BLaER1 treated with 17β-estradiol and CSF1 and Interleukin-3, amounts not matched to agents 10 nM and 100 nM (cell line): Measurements from ENCODE around the gene GGA3.

Experiments
- H3K27ac ChIP-seq, 11 experiments: shearing (Covaris generic); formaldehyde crosslinking; 2 replicates each; pipeline ENCODE4 v1.8.1; 2022
- H3K27me3 ChIP-seq, 11 experiments: shearing (Covaris generic); formaldehyde crosslinking; 2 replicates each; pipeline ENCODE4 v1.8.1; 2022
- H3K36me3 ChIP-seq, 11 experiments: shearing (Covaris generic); formaldehyde crosslinking; 2 replicates each; pipeline ENCODE4 v1.8.1; 2022
- H3K4me1 ChIP-seq, 10 experiments: shearing (Covaris generic); formaldehyde crosslinking; 2 replicates each; pipeline ENCODE4 v1.8.1; 2022
- H3K4me2 ChIP-seq, 11 experiments: shearing (Covaris generic); formaldehyde crosslinking; 2 replicates each; pipeline ENCODE4 v1.8.1; 2022
- H3K4me3 ChIP-seq, 10 experiments: shearing (Covaris generic); formaldehyde crosslinking; 2 replicates each; pipeline ENCODE4 v1.8.1; 2022
- H3K9ac ChIP-seq, 11 experiments: shearing (Covaris generic); formaldehyde crosslinking; 2 replicates each; pipeline ENCODE4 v1.8.1; 2022
- H3K9me3 ChIP-seq, 11 experiments: shearing (Covaris generic); formaldehyde crosslinking; replicated peaks in 1 of 11; 2 replicates each; pipeline ENCODE4 v1.8.1; 2022
- H4K20me1 ChIP-seq, 11 experiments: shearing (Covaris generic); formaldehyde crosslinking; 2 replicates each; pipeline ENCODE4 v1.8.1; 2022
- Cebpa-rat ChIP-seq, 11 experiments: shearing (Covaris generic); IDR thresholded peaks; 2 replicates each; pipeline ENCODE4 v1.8.1; 2022

GGA3 gene

GRCh38 chr17:75270218-75270965 is 9.0 kb upstream of the GGA3 start:
- Histone ChIP-seq H3K9ac (peak overlapping the region; percentile 87 to 98 (median 95)), H3K4me3 (peak overlapping the region; percentile 79 to 98 (median 89)), H3K4me1 (peaks cover 35 to 78% (median 62%) of the 10 kb centered on the region in 10 experiments), H3K27ac (peak overlapping the region; percentile 83 to 98 (median 93)), H3K36me3 (peaks cover 44 to 58% (median 53%) of the 10 kb centered on the region in 11 experiments), H3K27me3 (no peaks in the 10 kb centered on the region), H3K9me3 (no peaks in the 10 kb centered on the region), H4K20me1 (peaks cover 12 to 51% (median 29%) of the 10 kb centered on the region in 11 experiments; a peak in 19 of 22 replicates), H3K4me2 (peak overlapping the region; percentile 93 to 100 (median 99))
- TF ChIP-seq Cebpa-rat (IDR thresholded peaks at IDR 0.05): peak in 6 of 11 experiments; percentile 27 to 77 (median 54); a peak in 5 of 22 replicates

DNA sequence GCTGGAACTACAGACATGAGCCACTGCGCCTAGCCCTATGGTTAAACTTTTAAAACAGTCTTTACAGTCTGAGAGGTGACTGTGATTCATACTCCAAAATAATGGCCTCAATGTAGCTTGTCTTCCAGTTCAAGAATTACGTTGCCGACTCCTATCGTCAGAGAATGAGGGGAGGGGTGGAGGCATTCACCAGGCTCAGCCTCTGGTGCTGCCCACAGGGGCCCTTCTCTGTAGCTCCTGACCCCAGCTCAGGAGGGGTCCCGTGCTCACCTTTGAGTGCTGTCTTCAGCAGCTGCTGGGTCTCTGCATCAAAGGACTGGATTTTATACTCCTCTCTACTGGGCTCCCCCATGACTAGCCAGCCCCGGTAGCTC is 8.4 kb upstream of the GGA3 start:
- Histone ChIP-seq H4K20me1 (peaks cover 12 to 51% (median 30%) of the 10 kb centered on the region in 11 experiments; a peak in 19 of 22 replicates), H3K9me3 (no peaks in the 10 kb centered on the region), H3K9ac (peak overlapping the region; percentile 87 to 98 (median 95)), H3K4me2 (peak overlapping the region; percentile 93 to 100 (median 99)), H3K27ac (peak overlapping the region; percentile 83 to 98 (median 93)), H3K36me3 (peaks cover 44 to 58% (median 53%) of the 10 kb centered on the region in 11 experiments), H3K4me1 (peaks cover 35 to 81% (median 62%) of the 10 kb centered on the region in 10 experiments), H3K4me3 (peak overlapping the region; percentile 79 to 98 (median 89)), H3K27me3 (no peaks in the 10 kb centered on the region)
- no peak for TF ChIP-seq Cebpa-rat (IDR thresholded peaks at IDR 0.05)

- Histone ChIP-seq H3K4me3 (peak overlapping the region in 1 of 10 experiments; percentile 0; a peak in 1 of 20 replicates), H3K36me3 (peaks cover 37 to 58% (median 51%) of the 10 kb centered on the region in 11 experiments), H3K27ac (peak overlapping the region in 4 of 11 experiments; percentile 1 to 44 (median 12); a peak in 3 of 22 replicates), H3K27me3 (no peaks in the 10 kb centered on the region), H3K9ac (peak overlapping the region in 4 of 11 experiments; percentile 3 to 47 (median 14); a peak in 3 of 22 replicates), H3K4me2 (peak overlapping the region in 5 of 11 experiments; percentile 95 to 100 (median 99); a peak in 11 of 22 replicates), H3K9me3 (no peaks in the 10 kb centered on the region), H3K4me1 (peaks cover 38 to 79% (median 64%) of the 10 kb centered on the region in 10 experiments), H4K20me1 (peaks cover 6 to 32% (median 13%) of the 10 kb centered on the region in 11 experiments; a peak in 19 of 22 replicates)
- TF ChIP-seq Cebpa-rat (IDR thresholded peaks at IDR 0.05): no peak
Measured at GRCh38 chr17:75267411-75268232, 6.2 kb upstream of the GGA3 start.

DNA sequence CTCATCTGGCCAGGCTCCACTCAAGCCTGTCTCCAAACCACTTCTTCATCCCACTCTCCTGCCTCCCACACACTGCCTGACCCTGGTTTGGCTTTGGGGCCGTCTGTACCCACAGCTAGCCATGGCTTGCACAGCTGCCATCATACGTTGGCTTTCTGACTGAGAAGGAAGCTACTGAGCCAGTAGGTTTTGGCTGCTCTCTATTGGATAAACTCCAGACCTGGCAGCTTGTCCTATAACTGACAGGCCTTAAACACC is 5.7 kb upstream of the GGA3 start:
- no peaks in the 10 kb centered on the region for H3K27me3 ChIP-seq
- peaks cover 36 to 79% (median 62%) of the 10 kb centered on the region in 10 experiments for H3K4me1 ChIP-seq
- no peaks in the 10 kb centered on the region for H3K9me3 ChIP-seq
- H3K27ac ChIP-seq: peak overlapping the region in 3 of 11 experiments; percentile 1 to 22 (median 8); a peak in 2 of 22 replicates
- no peak for TF ChIP-seq Cebpa-rat (IDR thresholded peaks at IDR 0.05)
- no peak overlapping the region; a peak in 1 of 20 replicates for H3K4me3 ChIP-seq
- peaks cover 33 to 53% (median 48%) of the 10 kb centered on the region in 11 experiments for H3K36me3 ChIP-seq
- H4K20me1 ChIP-seq: peaks cover under 1 to 26% (median 7%) of the 10 kb centered on the region in 11 experiments; a peak in 17 of 22 replicates
- H3K9ac ChIP-seq: peak overlapping the region in 3 of 11 experiments; percentile 3 to 16 (median 11); a peak in 3 of 22 replicates
- H3K4me2 ChIP-seq: peak overlapping the region in 5 of 11 experiments; percentile 95 to 100 (median 99); a peak in 10 of 22 replicates

DNA sequence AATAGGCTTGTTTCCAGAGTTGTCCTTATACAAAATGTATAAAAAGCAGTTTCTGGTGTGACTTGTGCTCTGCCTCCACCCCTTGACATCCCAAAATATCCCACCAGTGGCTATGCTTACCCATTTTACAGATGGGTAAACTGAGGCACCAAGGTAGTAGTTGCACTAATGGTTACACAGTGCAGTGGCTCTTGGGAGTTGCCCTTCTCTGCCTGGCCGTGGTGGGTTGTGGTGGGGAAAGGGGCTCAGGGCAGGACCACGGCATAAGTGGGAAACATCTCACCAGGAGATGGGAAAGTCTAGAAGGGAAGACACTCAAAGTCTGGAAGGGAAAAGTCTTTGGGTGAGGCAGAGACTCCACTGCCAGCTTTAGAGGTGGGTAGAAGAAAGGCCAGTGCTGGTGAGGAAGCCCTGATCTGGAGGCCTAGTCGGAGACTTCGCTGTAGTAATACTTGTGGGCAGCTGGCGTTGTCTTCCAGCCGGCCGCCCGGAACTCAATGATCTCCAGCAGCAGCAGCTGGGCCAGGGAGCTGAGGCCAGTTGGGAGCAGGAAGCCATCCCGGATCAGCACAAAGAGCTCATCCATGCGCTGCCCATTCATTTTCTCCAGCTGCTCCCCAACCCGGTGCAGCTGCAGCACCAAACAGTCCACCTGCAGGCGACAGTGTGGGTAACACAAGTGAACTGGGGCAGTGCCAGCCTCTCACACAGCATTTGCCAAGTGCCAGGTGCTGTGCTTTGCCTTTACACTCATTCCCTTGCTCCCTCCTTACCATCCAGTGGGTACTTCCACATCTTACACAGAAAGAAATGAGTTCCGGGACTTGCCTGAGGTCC is 5.1 kb upstream of the GGA3 start:
- Histone ChIP-seq H3K9me3 (no peaks in the 10 kb centered on the region), H3K4me3 (no peak overlapping the region), H3K27me3 (no peaks in the 10 kb centered on the region), H3K4me2 (peak overlapping the region in 6 of 11 experiments; percentile 8 to 100 (median 98); a peak in 8 of 22 replicates), H3K27ac (peak overlapping the region in 2 of 11 experiments; percentile 1 to 22; a peak in 1 of 22 replicates), H3K4me1 (peaks cover 31 to 73% (median 57%) of the 10 kb centered on the region in 10 experiments), H4K20me1 (peaks cover 0 to 24% (median 5%) of the 10 kb centered on the region in 11 experiments; a peak in 8 of 22 replicates), H3K9ac (peak overlapping the region in 4 of 11 experiments; percentile 3 to 11 (median 6); a peak in 5 of 22 replicates), H3K36me3 (peaks cover 33 to 53% (median 48%) of the 10 kb centered on the region in 11 experiments)
- no peak for TF ChIP-seq Cebpa-rat (IDR thresholded peaks at IDR 0.05)

DNA sequence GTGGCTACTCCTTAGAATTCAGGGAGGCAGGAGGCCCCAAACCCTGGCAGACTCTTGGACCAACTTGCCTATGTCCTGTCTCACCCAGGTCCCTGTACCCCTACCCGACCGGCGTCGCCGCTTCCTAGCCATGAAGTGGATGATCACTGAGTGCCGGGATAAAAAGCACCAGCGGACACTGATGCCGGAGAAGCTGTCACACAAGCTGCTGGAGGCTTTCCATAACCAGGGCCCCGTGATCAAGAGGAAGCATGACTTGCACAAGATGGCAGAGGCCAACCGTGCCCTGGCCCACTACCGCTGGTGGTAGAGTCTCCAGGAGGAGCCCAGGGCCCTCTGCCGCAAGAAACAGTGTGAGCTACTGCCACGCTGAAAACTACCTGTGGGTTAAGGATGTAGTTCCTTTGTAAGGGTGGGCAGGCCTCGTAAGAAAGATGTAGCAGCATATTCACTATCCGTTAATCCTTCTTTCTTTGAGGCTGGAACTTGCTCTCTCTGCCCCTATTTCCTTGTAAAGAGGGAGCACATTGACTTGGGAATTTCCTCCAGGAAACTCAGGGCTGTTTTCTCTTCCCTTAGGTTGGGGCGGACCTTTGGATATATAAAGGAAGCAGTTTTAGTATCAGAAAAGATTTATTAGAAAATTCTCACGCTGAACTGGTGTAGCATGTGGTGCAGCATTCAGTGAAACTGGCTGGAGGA is 4.4 kb upstream of the GGA3 start:
- Histone ChIP-seq H3K9ac (peak overlapping the region in 3 of 11 experiments; percentile 6 to 19 (median 18); a peak in 3 of 22 replicates), H3K36me3 (peaks cover 33 to 53% (median 48%) of the 10 kb centered on the region in 11 experiments), H3K27me3 (no peaks in the 10 kb centered on the region), H3K4me1 (peaks cover 31 to 70% (median 56%) of the 10 kb centered on the region in 10 experiments), H3K4me3 (no peak overlapping the region), H3K9me3 (no peaks in the 10 kb centered on the region), H3K27ac (peak overlapping the region in 2 of 11 experiments; percentile 5 to 22; a peak in 1 of 22 replicates), H4K20me1 (peaks cover 0 to 24% (median 5%) of the 10 kb centered on the region in 11 experiments; a peak in 9 of 22 replicates), H3K4me2 (peak overlapping the region in 3 of 11 experiments; percentile 95 to 99 (median 98); a peak in 5 of 22 replicates)
- TF ChIP-seq Cebpa-rat (IDR thresholded peaks at IDR 0.05): no peak

DNA sequence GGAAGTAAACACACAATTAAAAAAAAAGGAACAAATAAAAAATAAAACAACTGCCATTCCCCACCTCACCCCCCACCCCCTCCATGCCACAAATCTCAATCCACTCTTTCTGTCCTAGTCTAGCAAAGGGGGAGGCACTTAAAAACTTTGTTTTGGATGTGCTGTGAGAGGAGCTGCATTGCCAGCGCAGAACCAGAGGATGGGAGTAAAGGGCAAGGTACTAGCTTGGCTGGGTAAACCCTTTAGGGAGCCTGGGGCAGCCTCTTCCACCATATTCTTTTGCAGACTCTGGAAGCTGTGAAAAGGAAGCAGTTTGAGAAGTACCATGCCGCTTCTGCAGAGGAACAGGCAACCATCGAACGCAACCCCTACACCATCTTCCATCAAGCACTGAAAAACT is 1.6 kb upstream of the GGA3 start:
- Histone ChIP-seq H3K4me1 (peaks cover 27 to 72% (median 52%) of the 10 kb centered on the region in 10 experiments), H4K20me1 (peaks cover 0 to 44% (median 18%) of the 10 kb centered on the region in 11 experiments; a peak in 10 of 22 replicates), H3K4me3 (peak overlapping the region; percentile 85 to 98 (median 88); a peak in 18 of 20 replicates), H3K9me3 (no peaks in the 10 kb centered on the region), H3K36me3 (peaks cover 33 to 65% (median 49%) of the 10 kb centered on the region in 11 experiments), H3K27ac (peak overlapping the region in 7 of 11 experiments; percentile 95 to 99 (median 97); a peak in 11 of 22 replicates), H3K27me3 (no peaks in the 10 kb centered on the region), H3K4me2 (peak overlapping the region; percentile 82 to 98 (median 95)), H3K9ac (peak overlapping the region; percentile 95 to 99 (median 99); a peak in 21 of 22 replicates)
- TF ChIP-seq Cebpa-rat (IDR thresholded peaks at IDR 0.05): no peak
